ENCODE measurements around the gene SDF4.

DNA sequence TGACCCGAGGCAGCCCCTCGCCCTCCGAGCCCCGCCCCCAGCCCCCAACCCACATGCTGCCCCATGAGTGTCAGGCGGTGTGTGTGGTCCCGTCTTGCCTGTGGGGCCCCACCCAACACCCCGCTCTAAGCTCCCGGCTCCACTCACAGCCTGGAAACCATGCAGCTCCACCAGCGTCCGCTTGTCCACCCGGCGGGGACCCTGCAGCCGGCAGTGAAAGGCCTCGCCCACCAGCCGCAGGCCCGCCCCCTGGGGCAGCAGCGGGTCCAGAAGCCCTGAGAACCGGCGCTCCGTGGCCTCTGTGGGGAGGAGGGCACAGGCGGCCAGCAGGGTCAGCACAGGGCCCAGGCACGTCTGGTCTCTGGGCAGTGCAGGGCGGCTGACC, 12.0 kb upstream of the SDF4 start:
- TF ChIP-seq CTCF (conservative IDR thresholded peaks at IDR 0.05; ENCODE audit: low read depth, low read length): no peak
- TF ChIP-seq EZH2 (IDR thresholded peaks at IDR 0.05; ENCODE audit: low read length, unreplicated experiment): no peak
- TF ChIP-seq EZH2phosphoT487 (IDR thresholded peaks at IDR 0.05; ENCODE audit: borderline replicate concordance, low read length): no peak

Data from PC-3 (cell line).